ENCODE data around the gene NCR1.

DNA sequence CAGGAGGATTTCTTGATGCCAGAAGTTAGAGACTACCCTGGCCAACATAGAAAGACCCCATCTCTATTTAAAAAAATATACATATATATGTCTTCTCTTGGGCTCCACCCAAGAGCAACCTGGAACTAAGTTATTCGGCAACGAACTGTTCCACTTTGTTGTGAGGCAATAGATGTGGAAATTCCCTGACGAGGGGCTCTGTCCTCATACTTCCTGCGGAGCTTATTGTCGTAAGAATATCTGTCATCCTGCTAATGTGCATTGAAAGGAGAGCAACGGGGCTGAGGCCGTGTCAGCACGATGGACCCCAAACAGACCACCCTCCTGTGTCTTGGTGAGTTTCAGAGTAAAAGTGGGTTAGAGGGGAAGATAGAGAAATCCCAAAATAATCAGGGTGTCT is 32.0 kb upstream of the NCR1 start, which contains the start of gene FCAR:
- TF ChIP-seq, protein P1, sequence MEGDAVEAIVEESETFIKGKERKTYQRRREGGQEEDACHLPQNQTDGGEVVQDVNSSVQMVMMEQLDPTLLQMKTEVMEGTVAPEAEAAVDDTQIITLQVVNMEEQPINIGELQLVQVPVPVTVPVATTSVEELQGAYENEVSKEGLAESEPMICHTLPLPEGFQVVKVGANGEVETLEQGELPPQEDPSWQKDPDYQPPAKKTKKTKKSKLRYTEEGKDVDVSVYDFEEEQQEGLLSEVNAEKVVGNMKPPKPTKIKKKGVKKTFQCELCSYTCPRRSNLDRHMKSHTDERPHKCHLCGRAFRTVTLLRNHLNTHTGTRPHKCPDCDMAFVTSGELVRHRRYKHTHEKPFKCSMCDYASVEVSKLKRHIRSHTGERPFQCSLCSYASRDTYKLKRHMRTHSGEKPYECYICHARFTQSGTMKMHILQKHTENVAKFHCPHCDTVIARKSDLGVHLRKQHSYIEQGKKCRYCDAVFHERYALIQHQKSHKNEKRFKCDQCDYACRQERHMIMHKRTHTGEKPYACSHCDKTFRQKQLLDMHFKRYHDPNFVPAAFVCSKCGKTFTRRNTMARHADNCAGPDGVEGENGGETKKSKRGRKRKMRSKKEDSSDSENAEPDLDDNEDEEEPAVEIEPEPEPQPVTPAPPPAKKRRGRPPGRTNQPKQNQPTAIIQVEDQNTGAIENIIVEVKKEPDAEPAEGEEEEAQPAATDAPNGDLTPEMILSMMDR (IDR thresholded peaks at IDR 0.05), result no peak
- no peak for TF ChIP-seq POLR2A (IDR thresholded peaks at IDR 0.05)

All from lower leg skin (tissue), 3 donors.